ENCODE data around the gene SFT2D1. TPM values are rescaled to one million over a fixed set of nuclear protein-coding genes. Genes with fewer than 3 reads are reported as not detected.
A peak's percentile ranks its signal among the peaks of the same experiment; 100 is the strongest.

The SFT2D1 gene
- total RNA-seq, 1 donor from 2014 or later = 48.9 TPM

DNA sequence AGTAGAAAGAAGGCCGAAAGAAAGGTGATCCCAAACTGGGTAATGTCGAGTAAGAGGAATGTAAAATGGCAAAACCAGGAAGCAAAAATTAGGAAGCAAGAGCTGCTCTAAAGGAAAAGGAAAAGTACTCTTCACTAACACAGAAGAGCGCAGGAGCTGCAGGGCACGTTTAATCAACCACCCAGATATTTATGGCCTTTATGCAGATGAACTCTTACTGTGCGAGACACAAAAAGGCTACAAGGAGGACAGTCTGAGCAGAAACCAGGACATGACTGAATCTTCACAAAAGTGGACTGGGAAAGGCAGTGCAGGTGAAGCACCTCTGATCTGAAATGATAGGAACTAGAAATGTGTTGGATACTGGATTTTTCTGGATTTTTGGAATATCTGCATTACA lies 18.9 kb downstream of the SFT2D1 start:
- Histone ChIP-seq H2AFZ (replicated peaks) (no peak overlapping the region), H3K4me2 (no peak overlapping the region), H4K20me1 (ENCODE audit: low read depth) (peaks cover 6% of the 10 kb centered on the region), H3K79me2 (ENCODE audit: low read depth) (peaks cover under 1% of the 10 kb centered on the region), H3K9me3 (ENCODE audit: low read depth) (no peaks in the 10 kb centered on the region), H3K27me3 (no peaks in the 10 kb centered on the region), H3K4me3 (no peak overlapping the region), H3K9ac (no peak overlapping the region), H3K36me3 (peaks cover 6% of the 10 kb centered on the region), H3F3A (ENCODE audit: low read depth) (no peaks in the 10 kb centered on the region), H3K27ac (no peak overlapping the region), H3K4me1 (no peaks in the 10 kb centered on the region)
- no peaks in the 10 kb centered on the region for H3K9me3 Mint-ChIP-seq
- H3K27me3 Mint-ChIP-seq (ENCODE audit: insufficient read depth, low read depth) = no peaks in the 10 kb centered on the region
- TF ChIP-seq, protein P1, sequence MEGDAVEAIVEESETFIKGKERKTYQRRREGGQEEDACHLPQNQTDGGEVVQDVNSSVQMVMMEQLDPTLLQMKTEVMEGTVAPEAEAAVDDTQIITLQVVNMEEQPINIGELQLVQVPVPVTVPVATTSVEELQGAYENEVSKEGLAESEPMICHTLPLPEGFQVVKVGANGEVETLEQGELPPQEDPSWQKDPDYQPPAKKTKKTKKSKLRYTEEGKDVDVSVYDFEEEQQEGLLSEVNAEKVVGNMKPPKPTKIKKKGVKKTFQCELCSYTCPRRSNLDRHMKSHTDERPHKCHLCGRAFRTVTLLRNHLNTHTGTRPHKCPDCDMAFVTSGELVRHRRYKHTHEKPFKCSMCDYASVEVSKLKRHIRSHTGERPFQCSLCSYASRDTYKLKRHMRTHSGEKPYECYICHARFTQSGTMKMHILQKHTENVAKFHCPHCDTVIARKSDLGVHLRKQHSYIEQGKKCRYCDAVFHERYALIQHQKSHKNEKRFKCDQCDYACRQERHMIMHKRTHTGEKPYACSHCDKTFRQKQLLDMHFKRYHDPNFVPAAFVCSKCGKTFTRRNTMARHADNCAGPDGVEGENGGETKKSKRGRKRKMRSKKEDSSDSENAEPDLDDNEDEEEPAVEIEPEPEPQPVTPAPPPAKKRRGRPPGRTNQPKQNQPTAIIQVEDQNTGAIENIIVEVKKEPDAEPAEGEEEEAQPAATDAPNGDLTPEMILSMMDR (IDR thresholded peaks at IDR 0.05) = no peak
- no peak for TF ChIP-seq EZH2 (IDR thresholded peaks at IDR 0.05)
- TF ChIP-seq EZH2phosphoT487 (IDR thresholded peaks at IDR 0.05) = no peak
- H3K36me3 Mint-ChIP-seq = peaks cover 4% of the 10 kb centered on the region
- H3K4me3 Mint-ChIP-seq = no peak overlapping the region
- peaks cover 4% of the 10 kb centered on the region for H3K4me1 Mint-ChIP-seq
- no peak overlapping the region for H3K27ac Mint-ChIP-seq
- no peak for DNase-seq (ENCODE audit: low spot score)

DNA sequence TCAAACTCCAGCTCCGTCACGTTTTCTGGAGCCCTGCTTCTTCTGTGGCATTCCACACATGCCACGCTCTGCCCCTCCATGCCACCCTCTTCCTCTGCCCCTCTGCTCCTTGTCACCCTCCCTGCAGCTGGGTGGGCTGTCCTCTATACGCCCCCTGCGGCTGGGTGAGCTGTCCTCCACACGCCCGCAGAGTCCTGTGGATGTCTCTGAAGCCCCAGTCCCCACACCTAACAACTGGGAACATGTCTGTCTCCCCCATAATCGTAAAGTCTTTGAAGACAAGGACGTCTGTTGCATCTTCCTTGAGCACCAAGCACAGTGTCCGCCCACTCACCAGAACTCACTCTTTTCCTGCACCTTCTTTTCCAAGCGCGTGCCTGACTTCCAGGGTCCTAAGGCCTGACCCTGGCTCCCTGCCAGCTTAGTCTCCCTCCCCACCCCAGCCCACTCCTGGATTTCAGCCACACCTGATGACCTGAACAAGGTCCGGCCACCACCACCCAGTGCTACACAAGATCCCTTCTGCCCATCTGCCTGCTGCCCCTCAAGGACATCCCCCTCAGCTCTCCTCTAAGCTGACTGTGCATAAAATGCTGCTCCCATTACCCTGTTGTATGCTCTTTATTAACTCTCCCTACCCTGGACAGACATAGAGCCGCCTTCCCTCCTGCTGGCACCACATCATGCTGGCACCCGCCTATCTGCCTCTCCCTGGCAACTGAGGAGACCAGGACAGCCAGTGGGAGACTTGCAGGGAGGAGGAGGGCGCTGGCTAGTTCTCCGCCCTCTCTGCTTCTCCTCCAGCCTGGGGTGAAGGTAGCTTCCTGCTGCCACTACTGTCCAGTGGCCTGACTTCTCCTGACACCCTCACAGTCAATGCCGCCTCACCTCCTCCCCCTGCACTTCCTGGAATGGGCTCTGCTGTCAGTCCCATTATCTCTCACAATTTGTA lies 23.4 kb downstream of the SFT2D1 start:
- H3K4me3 ChIP-seq = no peak overlapping the region
- H3K27ac ChIP-seq = no peak overlapping the region
- H3K4me2 ChIP-seq = no peak overlapping the region
- H3K27me3 ChIP-seq = no peaks in the 10 kb centered on the region
- H3K79me2 ChIP-seq (ENCODE audit: low read depth) = no peaks in the 10 kb centered on the region
- no peak for DNase-seq (ENCODE audit: low spot score)
- H3K27ac Mint-ChIP-seq = peak overlapping the region; percentile 26
- H3K4me3 Mint-ChIP-seq = no peak overlapping the region
- peaks cover 6% of the 10 kb centered on the region for H3K36me3 ChIP-seq
- no peaks in the 10 kb centered on the region for H4K20me1 ChIP-seq (ENCODE audit: low read depth)
- no peak overlapping the region for H2AFZ ChIP-seq (replicated peaks)
- H3K4me1 Mint-ChIP-seq = peaks cover 7% of the 10 kb centered on the region
- no peaks in the 10 kb centered on the region for H3F3A ChIP-seq (ENCODE audit: low read depth)
- TF ChIP-seq EZH2 (IDR thresholded peaks at IDR 0.05) = no peak
- H3K9me3 Mint-ChIP-seq = no peaks in the 10 kb centered on the region
- H3K4me1 ChIP-seq = no peaks in the 10 kb centered on the region
- H3K36me3 Mint-ChIP-seq = no peaks in the 10 kb centered on the region
- no peaks in the 10 kb centered on the region for H3K27me3 Mint-ChIP-seq (ENCODE audit: insufficient read depth, low read depth)
- H3K9ac ChIP-seq = no peak overlapping the region
- H3K9me3 ChIP-seq (ENCODE audit: low read depth) = no peaks in the 10 kb centered on the region

DNA sequence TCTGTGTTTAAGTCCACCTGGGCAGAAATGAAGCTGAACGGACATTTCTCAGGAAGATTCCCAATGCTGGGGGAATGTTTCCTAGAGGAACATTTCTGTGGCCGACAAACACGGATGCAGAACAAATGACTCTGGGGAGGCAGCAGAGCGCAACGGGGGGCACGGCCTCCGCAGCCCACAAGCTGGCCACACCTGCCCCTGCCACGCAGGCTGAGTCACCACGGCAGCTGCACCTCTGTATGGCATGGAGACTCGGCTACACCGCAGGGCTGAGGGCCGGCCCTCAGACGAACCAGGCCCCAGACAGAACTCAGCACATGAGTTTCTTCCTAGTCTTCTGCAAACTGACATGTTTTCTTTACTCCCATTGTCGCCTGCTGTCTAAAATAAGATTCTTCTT lies 24.1 kb downstream of the SFT2D1 start:
- Histone ChIP-seq H3K4me2 (no peak overlapping the region), H3K27ac (no peak overlapping the region), H3K9ac (no peak overlapping the region), H3K36me3 (peaks cover 6% of the 10 kb centered on the region), H3F3A (ENCODE audit: low read depth) (no peaks in the 10 kb centered on the region), H3K27me3 (no peaks in the 10 kb centered on the region), H2AFZ (replicated peaks) (no peak overlapping the region), H3K4me3 (no peak overlapping the region), H4K20me1 (ENCODE audit: low read depth) (no peaks in the 10 kb centered on the region), H3K9me3 (ENCODE audit: low read depth) (no peaks in the 10 kb centered on the region), H3K79me2 (ENCODE audit: low read depth) (no peaks in the 10 kb centered on the region), H3K4me1 (no peaks in the 10 kb centered on the region)
- TF ChIP-seq EZH2 (IDR thresholded peaks at IDR 0.05) = no peak
- TF ChIP-seq EZH2phosphoT487 (IDR thresholded peaks at IDR 0.05) = no peak
- TF ChIP-seq, protein P1 (IDR thresholded peaks at IDR 0.05) = no peak
- Mint-ChIP-seq H3K4me1 (peaks cover 7% of the 10 kb centered on the region), H3K4me3 (no peak overlapping the region), H3K36me3 (no peaks in the 10 kb centered on the region), H3K27ac (no peak overlapping the region), H3K27me3 (ENCODE audit: insufficient read depth, low read depth) (no peaks in the 10 kb centered on the region), H3K9me3 (no peaks in the 10 kb centered on the region)
- DNase-seq (ENCODE audit: low spot score) = no peak
